Measurements from ENCODE around the gene TNFRSF18.
"Not testable (repeated sequence)": the region's sequence is repeated elsewhere in the genome, so short reads cannot be mapped to it uniquely, and the experiment has no call there.

The TNFRSF18 gene

DNA sequence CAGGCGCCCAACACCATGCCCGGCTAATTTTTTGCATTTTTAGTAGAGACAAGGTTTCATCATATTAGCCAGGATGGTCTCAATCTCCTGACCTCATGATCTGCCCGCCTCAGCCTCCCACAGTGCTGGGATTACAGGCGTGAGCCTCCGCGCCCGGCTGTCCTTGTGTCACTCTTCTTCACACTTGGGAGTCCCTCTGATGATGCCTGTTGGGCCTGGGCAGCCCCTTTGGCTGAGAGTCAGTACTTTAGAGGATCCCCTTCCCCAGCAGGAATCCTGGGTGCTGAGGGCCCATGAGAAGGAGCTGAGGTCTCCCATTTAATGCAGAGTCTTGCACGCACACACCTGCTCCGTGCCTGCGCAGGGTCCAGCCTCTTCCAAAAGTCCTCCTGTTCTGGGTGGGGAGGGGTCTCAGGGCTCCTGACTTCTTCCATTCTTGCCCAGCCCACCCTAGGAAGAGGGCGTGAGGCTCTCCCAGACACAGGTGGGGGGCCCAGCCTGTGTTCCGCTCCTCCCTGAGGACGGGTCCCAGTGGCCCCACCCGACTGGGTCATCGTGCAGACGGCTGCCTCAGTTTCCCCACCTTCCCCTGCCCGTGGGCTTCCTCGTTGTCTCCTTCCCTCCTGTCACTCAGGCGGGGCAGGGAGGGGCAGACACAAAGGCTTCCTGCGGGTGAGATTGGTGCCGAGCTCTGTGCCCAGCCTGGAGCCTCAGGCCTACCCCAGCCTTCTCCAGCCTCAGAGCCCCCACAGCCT lies 28.8 kb downstream of the TNFRSF18 start:
- DNase-seq (ENCODE audit: low read depth): no peak

DNA sequence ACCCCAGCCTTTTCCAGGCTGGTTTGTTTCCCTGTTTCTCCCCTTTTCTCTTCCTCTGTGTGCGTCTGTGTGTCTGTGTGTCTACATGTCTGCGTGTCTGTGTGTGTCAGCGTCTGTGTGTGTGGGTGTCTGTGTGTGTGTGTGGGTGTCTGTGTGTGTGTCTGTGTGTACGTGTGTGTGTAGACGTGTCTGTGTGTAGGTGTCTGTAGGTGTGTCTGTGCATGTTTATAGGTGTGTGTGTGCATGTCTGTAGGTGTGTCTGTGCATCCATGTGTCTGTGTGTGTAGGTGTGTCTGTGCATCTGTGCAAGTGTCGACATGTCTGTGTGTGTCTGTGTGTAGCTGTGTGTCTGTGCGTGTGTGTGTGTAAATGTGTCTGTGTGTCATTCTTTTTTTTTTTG lies 29.5 kb downstream of the TNFRSF18 start:
- no peak for DNase-seq (ENCODE audit: low read depth)

DNA sequence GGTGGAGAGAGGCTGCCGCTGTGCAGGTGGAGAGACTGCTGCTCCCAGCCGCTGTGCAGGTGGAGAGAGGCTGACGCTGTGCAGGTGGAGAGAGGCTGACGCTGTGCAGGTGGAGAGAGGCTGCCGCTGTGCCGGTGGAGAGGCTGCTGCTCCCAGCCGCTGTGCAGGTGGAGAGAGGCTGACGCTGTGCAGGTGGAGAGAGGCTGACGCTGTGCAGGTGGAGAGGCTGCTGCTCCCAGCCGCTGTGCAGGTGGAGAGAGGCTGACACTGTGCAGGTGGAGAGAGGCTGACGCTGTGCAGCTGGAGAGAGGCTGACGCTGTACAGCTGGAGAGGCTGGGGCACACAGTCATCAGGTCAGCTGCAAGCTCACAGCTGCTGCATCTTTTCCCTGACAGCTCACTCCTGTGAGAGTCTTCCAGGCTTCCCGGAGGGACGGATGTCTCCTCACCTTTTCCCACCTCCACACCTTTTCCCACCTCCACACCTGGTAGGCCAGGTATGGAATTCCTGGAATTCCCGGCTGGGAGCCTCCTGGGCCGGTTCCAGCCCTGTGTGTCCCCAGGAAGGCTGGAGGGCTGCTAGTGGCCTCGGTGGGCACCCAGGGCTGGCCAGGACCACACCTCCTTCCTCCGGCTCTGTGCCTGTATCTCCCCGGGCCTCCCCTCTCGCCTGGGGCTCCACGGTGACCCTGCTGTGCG lies 30.2 kb downstream of the TNFRSF18 start:
- not testable (repeated sequence) for DNase-seq (ENCODE audit: low read depth)

DNA sequence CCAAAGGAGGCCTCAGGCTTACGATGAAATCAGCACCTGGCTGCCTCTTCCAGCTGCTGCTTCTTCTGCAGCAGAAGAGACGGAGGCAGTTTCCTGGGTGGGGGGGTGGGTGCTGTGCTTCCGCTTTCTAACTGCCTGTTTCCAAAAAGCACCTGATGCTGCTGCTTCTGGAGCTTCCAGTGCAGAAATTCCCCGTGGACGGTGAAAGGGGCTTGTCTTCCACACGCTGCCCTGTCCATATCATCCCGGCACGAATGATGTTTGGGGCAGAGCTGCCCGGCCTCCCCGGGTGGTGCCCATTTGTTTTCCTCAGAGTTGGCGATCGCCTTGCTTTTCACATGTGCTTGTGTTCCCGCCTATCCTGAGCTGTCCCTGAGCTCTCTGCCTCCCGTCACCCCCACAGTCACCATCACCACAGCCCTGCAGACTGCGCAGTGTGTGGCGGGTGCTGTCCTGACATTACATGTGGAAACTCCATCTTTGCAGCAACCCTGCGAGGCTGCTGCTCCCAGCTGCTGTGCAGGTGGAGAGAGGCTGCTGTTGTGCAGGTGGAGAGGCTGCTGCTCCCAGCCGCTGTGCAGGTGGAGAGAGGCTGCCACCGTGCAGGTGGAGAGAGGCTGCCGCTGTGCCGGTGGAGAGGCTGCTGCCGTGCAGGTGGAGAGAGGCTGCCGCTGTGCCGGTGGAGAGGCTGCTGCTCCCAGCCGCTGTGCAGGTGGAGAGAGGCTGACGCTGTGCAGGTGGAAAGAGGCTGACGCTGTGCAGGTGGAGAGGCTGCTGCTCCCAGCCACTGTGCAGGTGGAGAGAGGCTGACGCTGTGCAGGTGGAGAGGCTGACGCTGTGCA lies 30.9 kb downstream of the TNFRSF18 start:
- DNase-seq (ENCODE audit: low read depth): no peak

DNA sequence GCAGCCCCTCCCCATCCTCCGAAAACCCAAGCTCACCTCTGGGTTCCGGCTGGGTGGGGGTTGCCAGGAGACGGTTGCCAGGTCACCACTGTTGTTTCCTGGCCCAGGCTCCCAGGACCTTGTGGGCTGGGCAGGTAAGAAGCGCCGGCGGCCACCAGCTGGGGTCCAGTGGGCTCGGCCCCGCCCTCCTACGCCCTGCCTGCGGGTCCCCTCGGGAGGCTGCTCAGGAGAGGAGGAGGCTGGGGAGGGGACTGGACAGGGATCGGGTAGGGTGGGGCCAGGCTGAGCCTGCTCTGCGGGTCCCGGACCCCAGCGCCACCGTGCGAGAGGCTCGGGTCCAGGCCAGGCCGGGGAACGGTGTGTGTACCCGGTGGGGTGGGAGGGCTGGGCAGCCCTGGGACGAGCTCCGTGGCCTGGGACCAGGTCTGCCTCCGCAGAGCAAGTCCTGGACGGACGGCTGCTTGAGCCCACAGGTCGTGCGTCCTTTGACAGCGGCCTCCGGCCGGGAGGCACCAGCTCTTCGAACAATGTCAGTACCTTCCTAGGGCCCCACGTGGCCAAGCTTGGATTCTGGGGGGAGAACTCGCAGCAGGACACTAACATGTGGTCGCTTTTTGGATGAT lies 32.5 kb downstream of the TNFRSF18 start, which contains the start of gene TTLL10:
Gene TTLL10, plus strand, starts transcription at position 88 of the 623 bp plus-strand sequence. CDS start 5,336 bp downstream, outside the sequence.
- DNase-seq (ENCODE audit: low read depth): no peak

DNA sequence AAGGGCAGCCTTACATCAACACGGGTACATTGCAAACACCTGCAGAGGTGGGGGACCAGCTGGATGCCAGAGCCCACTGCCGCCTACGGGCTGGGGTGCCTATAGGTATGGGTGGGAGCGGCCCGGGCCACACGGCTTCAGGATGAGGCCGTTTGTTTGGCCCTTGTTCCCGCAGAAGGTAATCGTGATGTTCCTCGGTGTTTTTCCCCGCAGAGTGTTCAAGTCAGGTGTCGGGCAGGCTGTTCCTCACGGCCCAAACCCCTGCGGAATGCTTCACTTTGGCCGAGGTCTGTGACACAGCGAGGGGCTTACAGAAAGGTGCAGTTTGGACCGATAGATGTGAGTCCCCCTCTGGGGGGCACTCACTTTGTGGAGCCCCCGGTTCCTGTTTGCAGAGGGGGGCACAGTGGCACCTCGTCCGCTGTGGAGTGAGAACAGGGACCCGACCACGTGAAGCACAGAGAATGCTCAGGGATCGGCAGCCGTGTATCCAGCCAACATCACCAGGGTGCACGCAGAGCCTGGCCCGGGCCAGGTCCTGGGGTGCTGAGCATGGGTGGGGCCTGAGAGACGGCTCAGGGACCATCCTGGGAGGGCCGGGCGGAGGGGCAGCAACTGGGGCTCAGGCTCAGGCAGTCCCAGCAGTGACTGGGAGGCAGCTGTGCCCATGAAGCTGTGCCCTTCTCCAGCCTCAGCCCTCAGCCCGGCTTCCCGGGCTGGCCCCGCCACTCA lies 33.2 kb downstream of the TNFRSF18 start:
- DNase-seq (ENCODE audit: low read depth): no peak

DNA sequence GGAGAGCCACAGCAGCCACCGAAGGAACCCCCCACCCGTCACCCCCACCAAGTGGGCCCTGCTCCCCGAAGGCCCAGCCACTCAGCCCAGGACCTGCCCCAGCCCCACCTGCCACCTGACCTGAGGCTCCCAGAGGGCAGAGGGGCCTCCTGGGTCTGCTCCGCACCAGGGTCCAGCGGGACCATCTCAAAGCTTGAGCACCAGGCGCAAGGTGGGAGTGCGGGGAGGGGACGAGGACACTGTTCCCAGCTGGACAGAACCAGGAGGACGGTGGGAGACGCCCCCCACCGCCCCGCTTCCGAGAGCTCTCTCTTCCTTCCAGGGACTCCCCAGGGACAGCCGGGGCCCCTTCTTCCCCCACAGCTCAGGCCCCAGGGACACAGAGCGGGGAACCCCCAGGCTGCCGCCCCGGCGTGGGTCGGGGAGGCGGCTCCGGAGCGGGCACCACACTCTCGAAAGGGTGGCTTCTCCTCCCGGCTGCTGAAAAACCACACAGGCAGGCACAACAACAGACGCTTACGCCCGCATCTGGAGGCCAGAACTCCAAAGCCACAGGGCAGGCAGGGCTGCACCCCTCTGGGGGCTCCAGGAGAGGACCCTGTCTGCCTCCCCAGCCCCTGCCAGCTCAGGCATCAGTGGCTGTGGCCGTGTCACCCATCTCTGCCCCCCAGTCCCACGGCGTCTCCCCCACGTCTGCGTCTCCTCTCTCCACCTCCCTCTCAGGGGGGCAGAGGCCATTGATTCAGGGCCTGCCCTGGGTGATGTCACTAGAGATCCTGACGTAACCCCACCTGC lies 34.6 kb downstream of the TNFRSF18 start:
- DNase-seq (ENCODE audit: low read depth): no peak

DNA sequence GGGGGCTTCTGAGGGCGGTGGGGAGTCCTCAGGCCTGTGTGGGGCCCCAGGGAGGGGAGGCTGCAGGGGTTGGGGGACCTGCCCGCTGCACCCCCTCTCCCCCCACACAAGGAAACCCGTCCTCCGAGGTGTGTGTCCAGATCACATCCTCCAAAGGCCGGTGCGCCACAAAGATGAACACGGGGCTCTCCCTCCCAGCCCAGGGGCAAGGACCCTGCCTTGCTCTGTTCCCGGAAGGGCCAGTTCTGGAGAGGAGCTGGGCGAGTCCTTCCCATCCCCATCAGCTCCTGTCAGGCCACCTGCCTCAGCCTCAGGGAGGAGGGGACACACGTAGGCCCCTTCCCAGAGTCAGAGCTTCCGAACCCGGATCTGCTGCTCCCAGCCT lies 35.2 kb downstream of the TNFRSF18 start:
- DNase-seq (ENCODE audit: low read depth): no peak

DNA sequence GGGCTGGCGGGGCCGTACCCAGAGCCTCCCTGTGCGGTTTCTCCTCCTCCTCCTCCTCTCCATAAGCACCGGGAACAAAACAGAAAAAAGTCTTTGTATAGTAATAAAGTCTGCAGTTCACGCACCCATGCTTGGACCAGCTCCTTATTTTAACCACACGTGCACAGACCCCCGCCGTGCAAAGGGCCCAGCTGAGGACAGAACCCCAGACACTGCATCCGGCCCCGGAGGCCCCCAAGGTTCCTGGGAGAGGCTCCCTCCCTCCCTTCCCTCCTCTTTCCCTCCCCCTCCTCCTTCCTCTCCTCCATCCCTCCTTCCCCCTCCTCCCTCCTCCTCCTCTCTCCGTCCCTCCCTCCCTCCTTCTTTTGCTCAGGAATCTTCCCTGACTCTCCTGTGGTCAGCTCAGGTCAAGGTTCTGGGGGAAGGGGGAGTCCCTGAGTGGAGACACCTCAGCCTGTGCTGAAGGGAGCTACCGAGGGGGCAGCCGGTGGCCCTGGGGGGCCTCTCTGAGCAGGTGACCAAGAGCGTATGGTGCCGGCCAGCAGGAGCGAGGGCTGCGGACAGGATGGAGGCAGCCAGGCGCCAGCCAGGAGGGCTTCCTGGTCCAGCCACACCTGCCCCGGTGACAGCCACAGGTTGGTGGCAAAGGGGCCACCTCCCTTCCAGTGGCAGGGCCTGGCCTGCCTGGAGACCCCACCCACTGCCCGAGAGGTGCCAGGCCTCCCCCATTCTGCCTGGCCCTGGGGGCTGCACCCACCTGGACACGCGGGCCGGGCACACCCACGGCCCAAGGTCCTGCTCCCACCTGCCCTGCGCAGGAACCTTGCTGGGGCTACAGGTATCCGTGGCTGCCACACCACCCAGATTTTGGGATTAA lies 35.9 kb downstream of the TNFRSF18 start:
- DNase-seq (ENCODE audit: low read depth): no peak

DNA sequence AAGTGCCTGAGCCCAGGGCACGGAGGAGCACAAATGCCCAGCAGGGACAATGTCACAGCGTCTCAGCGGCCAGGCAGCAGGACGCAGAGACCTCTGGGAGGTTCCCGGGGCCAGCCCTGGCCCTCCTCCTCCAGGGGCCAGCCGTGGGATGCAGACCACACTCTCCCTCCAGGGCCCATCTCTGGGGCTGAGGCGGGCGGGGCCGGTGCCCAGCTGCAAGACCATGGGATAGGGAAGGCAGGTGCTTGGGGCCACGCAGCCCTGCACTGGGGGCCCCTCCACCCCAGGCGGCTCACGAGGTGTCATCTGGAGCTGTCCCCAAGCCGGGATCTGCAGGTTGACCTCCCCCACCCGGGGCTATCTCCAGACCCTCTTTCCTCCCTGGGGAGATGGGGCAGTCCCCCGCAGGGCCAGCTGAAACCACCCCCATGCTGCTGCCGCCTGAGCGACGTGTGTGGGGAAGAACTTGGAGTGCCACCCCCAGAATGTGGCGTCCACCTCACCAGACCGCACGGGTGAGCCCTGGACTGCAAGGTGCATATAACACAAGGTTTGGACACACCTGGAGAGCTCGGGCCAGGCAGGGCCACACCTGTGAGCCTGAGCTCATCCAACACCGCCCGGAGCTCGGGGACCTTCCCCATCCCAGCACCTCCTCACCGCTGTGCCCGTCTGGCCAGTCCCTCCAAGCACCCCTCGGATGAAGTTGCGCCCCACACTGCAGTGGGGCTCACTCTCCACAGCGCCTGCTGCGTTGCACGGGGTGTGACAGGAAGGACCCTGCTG lies 36.8 kb downstream of the TNFRSF18 start:
- no peak for DNase-seq (ENCODE audit: low read depth)

DNA sequence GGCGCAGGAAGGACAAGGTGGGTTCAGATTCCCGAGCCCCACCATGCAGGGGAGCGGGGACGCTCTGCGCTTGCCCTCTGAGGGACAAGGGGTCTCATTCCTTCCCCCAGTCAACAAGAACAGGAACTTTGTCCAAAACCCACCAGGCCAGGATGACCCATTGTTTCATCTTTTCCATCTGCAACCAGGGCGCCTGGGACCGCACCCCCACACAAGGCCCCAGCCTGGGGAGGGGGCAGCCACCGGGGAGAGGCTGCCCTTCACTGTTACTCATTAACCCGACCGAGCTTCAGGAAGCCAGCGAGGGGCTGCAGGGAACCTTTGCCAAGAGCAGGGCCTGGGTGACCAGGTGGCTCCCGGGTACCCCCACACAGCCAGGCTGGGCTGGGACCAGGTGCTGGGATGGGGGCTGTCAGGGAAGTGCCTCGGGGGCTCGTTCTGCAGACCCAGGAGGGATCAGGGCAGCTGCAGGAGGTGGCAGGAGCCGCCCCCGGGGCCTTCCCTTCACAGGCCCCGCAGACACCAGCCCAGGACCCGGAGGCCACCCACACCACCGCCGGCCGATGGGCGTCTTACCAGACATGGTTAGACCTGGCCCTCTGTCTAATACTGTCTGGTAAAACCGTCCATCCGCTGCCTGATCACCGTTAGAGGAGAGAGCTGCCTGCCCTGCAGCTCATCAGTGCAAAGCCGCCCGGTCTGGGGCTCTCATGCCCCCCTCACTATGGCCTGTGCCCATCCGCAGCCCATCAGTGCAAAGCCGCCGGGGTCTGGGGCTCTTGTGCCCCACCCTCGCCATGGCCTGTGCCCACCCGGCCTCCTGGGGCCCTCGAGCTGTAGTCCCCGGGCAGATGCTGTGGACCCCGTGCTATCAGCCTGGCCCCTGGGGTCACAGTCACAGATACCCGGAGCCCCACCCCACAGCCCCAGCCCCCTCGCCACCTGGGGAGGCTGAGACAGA lies 37.7 kb downstream of the TNFRSF18 start:
- no peak for DNase-seq (ENCODE audit: low read depth)

DNA sequence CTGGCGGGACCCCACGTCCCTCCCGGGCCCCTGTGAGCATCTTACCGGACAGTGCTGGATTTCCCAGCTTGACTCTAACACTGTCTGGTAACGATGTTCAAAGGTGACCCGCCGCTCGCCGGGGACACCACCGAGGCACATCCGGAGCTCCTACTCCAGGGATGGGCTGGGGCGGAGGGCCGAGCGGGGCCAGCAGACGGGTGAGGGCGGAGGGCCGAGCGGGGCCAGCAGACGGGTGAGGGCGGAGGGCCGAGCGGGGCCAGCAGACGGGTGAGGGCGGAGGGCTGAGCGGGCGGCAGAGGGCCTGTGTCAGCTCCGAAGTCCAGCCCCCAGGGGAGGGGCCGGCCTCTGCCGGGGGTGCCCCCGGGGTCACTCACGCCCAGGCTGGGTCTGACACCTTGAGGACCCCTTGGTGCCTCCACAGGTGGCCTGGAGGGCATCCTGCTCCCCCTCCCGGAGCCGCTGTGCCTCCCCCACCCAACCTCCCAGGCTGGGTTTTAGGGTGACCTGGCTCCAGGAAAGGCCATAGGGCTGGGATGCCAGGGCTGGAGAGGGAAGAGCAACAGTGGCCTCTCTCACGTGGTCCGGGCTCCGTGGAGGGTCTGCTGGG lies 38.4 kb downstream of the TNFRSF18 start:
- no peak for DNase-seq (ENCODE audit: low read depth)

DNA sequence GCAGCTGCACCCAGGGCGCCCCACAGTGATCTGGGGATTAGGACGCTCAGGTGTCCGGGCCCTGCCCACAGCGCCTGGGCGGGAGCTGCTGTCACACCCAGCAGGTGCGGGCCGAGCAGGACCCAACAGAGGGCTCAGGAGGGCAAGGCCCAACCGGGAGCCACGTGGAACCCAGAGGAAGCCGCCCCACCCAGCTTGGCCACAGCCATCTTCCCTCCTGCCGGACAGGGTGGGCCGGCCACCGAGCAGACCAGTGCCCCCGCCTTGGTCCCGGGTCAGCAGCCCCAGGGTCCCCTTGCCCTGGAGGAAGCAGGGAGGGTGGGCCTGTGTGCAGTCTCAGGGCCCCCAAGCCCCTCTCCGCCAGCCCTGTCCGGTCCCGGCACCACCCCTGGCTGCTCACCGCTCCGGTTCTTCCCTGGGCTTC lies 39.0 kb downstream of the TNFRSF18 start:
- no peak for DNase-seq (ENCODE audit: low read depth)

DNA sequence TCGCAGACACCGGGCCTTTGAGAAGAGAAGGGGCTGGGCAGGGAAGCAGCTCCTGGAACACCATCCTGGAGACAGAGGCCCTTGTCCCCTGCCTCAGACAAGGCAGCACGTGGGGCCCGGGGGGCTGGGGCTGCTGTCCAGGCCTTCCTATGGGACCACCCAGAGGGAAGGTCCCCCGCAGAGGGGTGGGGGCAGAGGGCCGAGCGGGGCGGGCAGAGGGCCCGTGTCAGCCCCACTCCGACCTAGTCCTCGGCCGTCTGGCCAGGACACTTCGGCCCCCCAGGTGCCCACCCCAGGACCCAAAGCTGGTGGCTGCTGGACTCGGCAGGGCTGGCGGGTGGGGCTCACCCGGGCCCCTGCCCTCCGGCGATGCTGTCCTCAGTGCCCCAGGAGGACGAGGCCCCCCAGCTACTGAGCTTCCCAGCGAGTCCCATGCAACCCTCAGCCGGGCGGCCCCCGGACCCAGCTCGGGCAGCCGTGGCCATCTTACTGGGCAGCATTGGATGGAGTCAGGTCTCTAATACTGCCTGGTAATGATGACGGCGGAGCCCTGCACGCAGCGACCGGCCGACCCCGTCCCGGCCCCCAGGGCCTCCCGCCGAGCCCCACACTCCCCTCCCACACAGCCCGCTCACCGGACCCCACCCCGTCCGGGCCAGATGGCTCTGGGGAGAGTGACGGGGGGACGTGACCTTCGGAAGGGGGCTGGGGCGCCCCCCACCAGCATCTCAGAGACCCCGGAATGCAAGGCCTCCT lies 39.6 kb downstream of the TNFRSF18 start:
- no peak for DNase-seq (ENCODE audit: low read depth)

DNA sequence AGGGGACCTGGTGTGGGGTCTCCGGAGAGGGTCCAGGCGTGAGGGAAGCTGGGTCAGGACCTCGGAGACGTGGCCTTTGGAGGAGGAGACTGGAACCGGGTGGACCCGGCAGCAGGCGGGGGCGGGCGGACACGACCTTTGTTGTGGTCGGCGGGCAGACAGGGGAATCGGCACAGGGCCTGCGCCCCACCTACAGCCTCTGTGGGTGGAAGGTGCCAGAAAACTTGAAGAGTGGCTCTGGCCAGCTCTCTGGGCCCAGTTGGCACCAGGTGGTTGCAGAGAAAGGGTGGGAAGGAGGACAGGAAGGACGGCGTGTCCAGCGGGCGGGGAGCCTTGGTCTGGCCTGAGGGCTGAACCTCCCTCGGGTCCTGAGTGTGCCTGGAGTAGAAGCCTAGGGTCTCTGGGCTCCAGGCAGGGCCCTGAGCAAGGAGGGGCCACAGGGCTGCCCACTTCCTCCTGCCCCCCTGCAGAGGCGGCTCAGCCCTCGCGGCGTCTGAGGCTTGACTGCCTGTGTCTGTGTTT lies 40.4 kb downstream of the TNFRSF18 start:
- no peak for DNase-seq (ENCODE audit: low read depth)

DNA sequence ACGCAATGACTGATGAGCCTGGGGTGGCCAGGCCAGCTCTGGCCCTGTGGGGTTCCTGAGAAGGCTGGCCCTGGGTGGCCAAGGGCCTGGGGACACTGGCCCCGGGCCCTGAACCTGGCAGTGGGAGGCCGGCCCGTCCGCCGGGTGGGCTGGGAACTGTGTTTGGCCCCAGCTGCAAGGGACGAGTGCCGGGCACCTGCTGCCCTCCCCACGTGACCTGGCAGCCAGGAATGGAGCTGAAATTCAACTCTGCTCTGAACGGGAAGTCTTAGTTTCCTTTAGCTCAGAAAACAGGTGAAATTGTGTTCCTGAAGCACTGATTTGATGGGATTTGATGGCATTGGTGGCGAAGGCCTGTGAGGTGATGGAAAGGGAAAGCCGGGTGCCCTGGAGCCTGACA lies 40.9 kb downstream of the TNFRSF18 start:
- no peak for DNase-seq (ENCODE audit: low read depth)
